DOHH2 (cell line): ENCODE results near the gene ABHD12.

Experiments used
- H3F3A ChIP-seq: fragments of 200-600 bp; sonication (generic), shearing (Covaris generic); 2 replicates; pipeline ENCODE4 v1.6.0; 2016; ENCODE audit warnings: antibody characterized with exemption, mild to moderate bottlenecking; ENCODE audit not compliant: control insufficient read depth, insufficient read depth
- H3K27ac ChIP-seq: fragments of 200-600 bp; sonication (generic); 2 replicates; pipeline ENCODE4 v1.5.1; 2014; ENCODE audit warnings: low read depth, mild to moderate bottlenecking, low read length, moderate library complexity
- H3K27me3 ChIP-seq: fragments of 200-600 bp; sonication (generic); 2 replicates; pipeline ENCODE4 v1.6.1; 2014; ENCODE audit warnings: mild to moderate bottlenecking, low read length, mixed read lengths; ENCODE audit not compliant: control insufficient read depth
- H3K36me3 ChIP-seq: fragments of 200-600 bp; sonication (generic); 2 replicates; pipeline ENCODE4 v1.6.1; 2014; ENCODE audit warnings: mild to moderate bottlenecking, low read length, moderate library complexity, mixed read lengths; ENCODE audit not compliant: control insufficient read depth
- H3K4me1 ChIP-seq: fragments of 200-600 bp; sonication (generic); 2 replicates; pipeline ENCODE4 v1.6.1; 2014; ENCODE audit warnings: mild to moderate bottlenecking, low read length, mixed read lengths; ENCODE audit not compliant: control insufficient read depth
- H3K4me2 ChIP-seq: fragments of 200-600 bp; sonication (generic); 2 replicates; pipeline ENCODE4 v1.6.0; 2014; ENCODE audit warnings: mild to moderate bottlenecking, low read length, moderate library complexity
- H3K4me3 ChIP-seq: fragments of 200-600 bp; sonication (generic); 2 replicates; pipeline ENCODE4 v1.5.1; 2014; ENCODE audit warnings: mild to moderate bottlenecking, low read length, mixed read lengths
- H3K79me2 ChIP-seq: fragments of 200-600 bp; sonication (generic); 2 replicates; pipeline ENCODE4 v1.6.1; 2014; ENCODE audit warnings: mild to moderate bottlenecking, low read length, mixed read lengths; ENCODE audit not compliant: control insufficient read depth
- H3K9me2 ChIP-seq: fragments of 200-600 bp; sonication (generic); replicated peaks from 2 replicates; pipeline ENCODE4 v1.6.1; 2014; ENCODE audit warnings: mild to moderate bottlenecking, low read length, mixed read lengths; ENCODE audit not compliant: control insufficient read depth
- H3K9me3 ChIP-seq: fragments of 200-600 bp; sonication (generic); 2 replicates; pipeline ENCODE4 v1.6.1; 2014; ENCODE audit warnings: antibody characterized with exemption, low read length, mixed read lengths; ENCODE audit not compliant: control insufficient read depth, insufficient read depth
- H4K20me1 ChIP-seq: fragments of 200-600 bp; sonication (generic); 2 replicates; pipeline ENCODE4 v1.6.0; 2014; ENCODE audit warnings: low read depth, mild to moderate bottlenecking, antibody characterized with exemption, low read length, moderate library complexity; ENCODE audit not compliant: control insufficient read depth, insufficient read depth
- EZH2phosphoT487 ChIP-seq: fragments of 200-600 bp; sonication (generic); IDR thresholded peaks from 2 replicates; pipeline ENCODE4 v1.6.1; 2017; ENCODE audit warnings: borderline replicate concordance, mild to moderate bottlenecking, antibody characterized with exemption, low read length, moderate library complexity, mixed read lengths
- TF ChIP-seq, protein P1 (sequence below): fragments of 200-600 bp; sonication (generic); IDR thresholded peaks from one replicate; pipeline ENCODE4 v1.5.1; 2014; ENCODE audit warnings: antibody characterized with exemption, mild to moderate bottlenecking, low read depth, low read length; ENCODE audit not compliant: poor library complexity, severe bottlenecking

ABHD12 gene

DNA sequence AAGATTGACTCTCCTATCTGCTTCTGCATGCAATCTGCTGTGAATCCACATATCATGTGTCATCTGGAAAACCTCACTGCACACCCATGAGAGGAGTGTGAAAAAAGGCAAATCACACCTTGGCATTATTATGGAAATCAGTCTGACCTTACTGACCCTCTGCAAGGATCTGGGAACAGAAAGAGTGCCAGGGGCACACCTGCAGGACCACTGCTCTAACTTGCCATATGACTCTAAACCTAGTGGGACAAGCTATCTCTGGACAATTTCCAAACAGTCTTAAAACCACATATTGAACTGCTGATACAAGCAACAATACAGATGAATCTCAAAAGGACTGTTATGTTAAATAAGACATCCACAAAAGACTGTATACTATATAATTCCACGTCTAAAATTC lies 50.3 kb downstream of the ABHD12 start:
- Histone ChIP-seq H3K9me3 (no peaks in the 10 kb centered on the region), H3K27ac (no peak overlapping the region), H3F3A (no peaks in the 10 kb centered on the region), H3K4me1 (0 out of 2 replicates have a peak, but pooled peaks cover 5% of the 10 kb centered on the region), H4K20me1 (no peaks in the 10 kb centered on the region; the same call in 1 of the 2 replicates), H3K4me2 (no peak overlapping the region), H3K9me2 (no peaks in the 10 kb centered on the region), H3K27me3 (no peaks in the 10 kb centered on the region), H3K4me3 (no peak overlapping the region), H3K36me3 (no peaks in the 10 kb centered on the region; the same call in 1 of the 2 replicates), H3K79me2 (peaks cover 45% of the 10 kb centered on the region)
- TF ChIP-seq, protein P1, sequence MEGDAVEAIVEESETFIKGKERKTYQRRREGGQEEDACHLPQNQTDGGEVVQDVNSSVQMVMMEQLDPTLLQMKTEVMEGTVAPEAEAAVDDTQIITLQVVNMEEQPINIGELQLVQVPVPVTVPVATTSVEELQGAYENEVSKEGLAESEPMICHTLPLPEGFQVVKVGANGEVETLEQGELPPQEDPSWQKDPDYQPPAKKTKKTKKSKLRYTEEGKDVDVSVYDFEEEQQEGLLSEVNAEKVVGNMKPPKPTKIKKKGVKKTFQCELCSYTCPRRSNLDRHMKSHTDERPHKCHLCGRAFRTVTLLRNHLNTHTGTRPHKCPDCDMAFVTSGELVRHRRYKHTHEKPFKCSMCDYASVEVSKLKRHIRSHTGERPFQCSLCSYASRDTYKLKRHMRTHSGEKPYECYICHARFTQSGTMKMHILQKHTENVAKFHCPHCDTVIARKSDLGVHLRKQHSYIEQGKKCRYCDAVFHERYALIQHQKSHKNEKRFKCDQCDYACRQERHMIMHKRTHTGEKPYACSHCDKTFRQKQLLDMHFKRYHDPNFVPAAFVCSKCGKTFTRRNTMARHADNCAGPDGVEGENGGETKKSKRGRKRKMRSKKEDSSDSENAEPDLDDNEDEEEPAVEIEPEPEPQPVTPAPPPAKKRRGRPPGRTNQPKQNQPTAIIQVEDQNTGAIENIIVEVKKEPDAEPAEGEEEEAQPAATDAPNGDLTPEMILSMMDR, result no peak
- no peak for TF ChIP-seq EZH2phosphoT487

DNA sequence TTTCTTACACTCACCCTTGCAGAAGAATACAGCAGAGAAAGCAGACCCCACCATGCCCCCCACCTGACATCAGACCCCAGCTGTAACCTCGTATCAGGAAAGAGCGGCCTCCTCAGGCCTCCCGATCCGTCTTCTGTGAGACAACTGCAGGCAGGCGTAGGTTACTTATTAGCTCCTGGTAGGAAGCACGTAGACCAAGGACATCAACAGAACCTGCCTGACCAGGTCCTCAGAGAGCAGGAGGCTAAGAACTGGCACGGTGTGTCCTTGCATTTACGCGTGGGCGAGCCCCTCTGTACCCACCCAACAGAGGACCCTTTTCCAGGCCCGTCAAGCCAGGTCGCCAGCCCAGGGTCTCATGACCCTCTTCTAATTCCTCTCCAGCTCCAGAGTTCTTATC lies 51.0 kb downstream of the ABHD12 start:
- H3K27ac ChIP-seq, result no peak overlapping the region
- no peak overlapping the region for H3K4me2 ChIP-seq
- 0 out of 2 replicates have a peak, but pooled peaks cover 5% of the 10 kb centered on the region for H3K4me1 ChIP-seq
- H3K9me3 ChIP-seq, result no peaks in the 10 kb centered on the region
- H3F3A ChIP-seq, result no peaks in the 10 kb centered on the region
- no peak overlapping the region for H3K4me3 ChIP-seq
- TF ChIP-seq, protein P1, result no peak
- TF ChIP-seq EZH2phosphoT487, result no peak
- no peaks in the 10 kb centered on the region; the same call in 1 of the 2 replicates for H3K36me3 ChIP-seq
- H3K79me2 ChIP-seq, result peaks cover 44% of the 10 kb centered on the region
- no peaks in the 10 kb centered on the region for H3K9me2 ChIP-seq
- H3K27me3 ChIP-seq, result no peaks in the 10 kb centered on the region
- H4K20me1 ChIP-seq, result no peaks in the 10 kb centered on the region; the same call in 1 of the 2 replicates

DNA sequence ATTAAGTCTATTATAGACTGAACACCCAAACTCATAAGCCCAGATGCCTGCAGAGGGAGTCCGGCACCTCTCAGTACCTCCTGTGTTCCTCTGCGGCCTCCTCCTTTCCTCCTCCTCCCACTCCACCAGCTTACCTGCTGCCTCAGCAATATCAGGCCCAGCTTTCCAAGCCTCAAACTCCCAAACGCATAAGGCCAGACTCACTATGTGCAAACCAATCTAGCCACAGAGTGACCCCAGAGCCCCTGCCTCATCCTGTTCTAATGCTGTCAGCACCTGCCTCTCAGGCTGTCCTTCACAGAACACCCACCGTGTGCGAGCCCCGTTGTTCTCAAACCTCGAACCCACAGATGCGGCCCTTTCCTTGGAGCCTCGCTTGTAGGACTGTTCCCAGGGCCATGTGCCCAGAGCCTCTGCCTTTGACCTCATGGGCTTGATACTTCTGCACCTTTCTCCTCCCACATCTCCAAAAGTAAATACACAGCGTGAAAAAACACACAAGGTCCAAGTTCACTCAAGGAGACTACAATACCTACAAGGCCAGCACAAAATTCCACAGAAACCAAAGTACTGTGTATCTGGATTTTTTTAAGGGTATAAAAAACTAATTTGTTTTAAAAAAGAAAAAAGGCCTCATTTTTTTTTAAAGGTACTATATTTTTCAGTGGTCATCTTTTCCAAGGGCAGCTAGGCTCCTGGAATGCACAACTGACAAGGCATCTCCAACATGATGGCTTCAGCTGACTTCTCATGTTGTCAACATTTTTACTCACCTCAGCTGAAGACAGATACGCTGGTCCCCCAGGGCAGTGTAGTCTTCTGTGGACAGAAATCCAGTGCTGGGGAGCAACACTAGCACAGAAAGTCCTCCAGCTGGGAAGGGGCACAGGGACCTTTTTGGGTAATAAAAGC lies 52.3 kb downstream of the ABHD12 start:
- H3K9me3 ChIP-seq, result no peaks in the 10 kb centered on the region
- H3K4me1 ChIP-seq, result no peaks in the 10 kb centered on the region
- TF ChIP-seq EZH2phosphoT487, result no peak
- TF ChIP-seq, protein P1, result no peak
- no peaks in the 10 kb centered on the region for H3F3A ChIP-seq
- no peak overlapping the region for H3K4me3 ChIP-seq
- H3K36me3 ChIP-seq, result no peaks in the 10 kb centered on the region; the same call in 1 of the 2 replicates
- peaks cover 33% of the 10 kb centered on the region for H3K79me2 ChIP-seq
- H3K27ac ChIP-seq, result no peak overlapping the region
- H3K9me2 ChIP-seq, result no peaks in the 10 kb centered on the region
- no peak overlapping the region for H3K4me2 ChIP-seq
- H3K27me3 ChIP-seq, result no peaks in the 10 kb centered on the region
- H4K20me1 ChIP-seq, result no peaks in the 10 kb centered on the region; the same call in 1 of the 2 replicates
